Osteocyte (in vitro differentiated cells): ENCODE measurements around the gene SLC4A11. TPM values are rescaled to one million over a fixed set of nuclear protein-coding genes. Genes with fewer than 3 reads are reported as not detected.
A peak's percentile ranks its signal among the peaks of the same experiment; 100 is the strongest.

ENCODE experiments used
- DNase-seq: peaks from one replicate; pipeline ENCODE4 v3.0.0; 2021; ENCODE audit warnings: mixed read lengths; ENCODE audit not compliant: unreplicated experiment; ENCODE audit errors: extremely low spot score
- H3K27ac Mint-ChIP-seq: one replicate; pipeline ENCODE4 v1.8.0; 2021; ENCODE audit warnings: mild to moderate bottlenecking, mixed read lengths; ENCODE audit not compliant: unreplicated experiment
- H3K27me3 Mint-ChIP-seq: one replicate; pipeline ENCODE4 v1.8.0; 2021; ENCODE audit warnings: mixed read lengths; ENCODE audit not compliant: unreplicated experiment
- H3K36me3 Mint-ChIP-seq: one replicate; pipeline ENCODE4 v1.8.0; 2021; ENCODE audit warnings: mixed read lengths; ENCODE audit not compliant: unreplicated experiment
- H3K4me1 Mint-ChIP-seq: one replicate; pipeline ENCODE4 v1.8.0; 2021; ENCODE audit warnings: mixed read lengths; ENCODE audit not compliant: unreplicated experiment
- H3K4me3 Mint-ChIP-seq: one replicate; pipeline ENCODE4 v1.8.0; 2021; ENCODE audit warnings: mild to moderate bottlenecking, moderate library complexity, mixed read lengths; ENCODE audit not compliant: unreplicated experiment
- H3K9me3 Mint-ChIP-seq: one replicate; pipeline ENCODE4 v1.8.0; 2021; ENCODE audit warnings: mixed read lengths; ENCODE audit not compliant: unreplicated experiment
- total RNA-seq: library from RNA; stranded (reverse); gene quantifications from 2 replicates; pipeline ENCODE4 v1.2.1, GENCODE V29; 2021
- TF ChIP-seq, protein P1 (sequence below): fragments of 200-600 bp; sonication (generic); IDR thresholded peaks from 2 replicates; pipeline ENCODE4 v1.5.0; 2021; ENCODE audit warnings: antibody characterized with exemption, mild to moderate bottlenecking, moderate library complexity

Gene SLC4A11
- total RNA-seq, 1 donor from 2014 or later = 3.2 TPM

DNA sequence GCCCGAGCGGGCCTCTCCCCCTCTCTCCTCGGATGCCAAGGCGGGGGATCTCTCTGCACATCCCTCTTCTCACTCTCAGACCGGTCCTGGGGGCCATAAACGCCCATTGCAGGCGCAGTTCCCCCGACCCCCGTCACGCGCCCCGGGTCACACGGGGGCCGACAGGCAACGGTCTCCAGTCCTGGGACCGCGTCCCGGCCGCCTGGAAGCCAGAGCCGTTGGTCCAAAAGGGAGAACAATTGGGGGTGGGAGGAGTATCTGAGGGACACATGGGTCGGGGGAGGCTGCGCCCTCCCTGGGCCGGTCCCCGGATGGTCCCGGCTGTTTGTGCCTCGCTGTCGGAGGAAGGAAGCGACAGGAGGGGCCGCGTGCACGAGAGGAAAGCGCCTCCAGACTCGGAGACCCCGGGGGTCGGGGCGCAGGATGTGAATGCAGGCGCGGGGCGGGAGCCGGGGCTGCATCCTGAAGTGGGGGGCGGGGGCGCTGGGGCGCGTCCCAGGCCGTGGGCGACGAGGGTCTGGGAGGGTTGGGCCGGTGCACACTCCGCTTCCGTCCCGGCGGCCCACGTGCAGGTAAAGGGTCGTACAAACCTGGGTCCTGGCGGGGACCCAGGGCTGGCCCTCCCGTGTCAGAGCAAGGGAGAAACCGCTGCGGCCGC lies 903 bp downstream of the SLC4A11 start:
- Mint-ChIP-seq H3K27ac (no peak overlapping the region), H3K9me3 (no peaks in the 10 kb centered on the region), H3K27me3 (peaks cover 13% of the 10 kb centered on the region), H3K4me3 (peak overlapping the region; percentile 81), H3K4me1 (peaks cover 21% of the 10 kb centered on the region), H3K36me3 (no peaks in the 10 kb centered on the region)
- no peak for DNase-seq
- TF ChIP-seq, protein P1, sequence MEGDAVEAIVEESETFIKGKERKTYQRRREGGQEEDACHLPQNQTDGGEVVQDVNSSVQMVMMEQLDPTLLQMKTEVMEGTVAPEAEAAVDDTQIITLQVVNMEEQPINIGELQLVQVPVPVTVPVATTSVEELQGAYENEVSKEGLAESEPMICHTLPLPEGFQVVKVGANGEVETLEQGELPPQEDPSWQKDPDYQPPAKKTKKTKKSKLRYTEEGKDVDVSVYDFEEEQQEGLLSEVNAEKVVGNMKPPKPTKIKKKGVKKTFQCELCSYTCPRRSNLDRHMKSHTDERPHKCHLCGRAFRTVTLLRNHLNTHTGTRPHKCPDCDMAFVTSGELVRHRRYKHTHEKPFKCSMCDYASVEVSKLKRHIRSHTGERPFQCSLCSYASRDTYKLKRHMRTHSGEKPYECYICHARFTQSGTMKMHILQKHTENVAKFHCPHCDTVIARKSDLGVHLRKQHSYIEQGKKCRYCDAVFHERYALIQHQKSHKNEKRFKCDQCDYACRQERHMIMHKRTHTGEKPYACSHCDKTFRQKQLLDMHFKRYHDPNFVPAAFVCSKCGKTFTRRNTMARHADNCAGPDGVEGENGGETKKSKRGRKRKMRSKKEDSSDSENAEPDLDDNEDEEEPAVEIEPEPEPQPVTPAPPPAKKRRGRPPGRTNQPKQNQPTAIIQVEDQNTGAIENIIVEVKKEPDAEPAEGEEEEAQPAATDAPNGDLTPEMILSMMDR = no peak

DNA sequence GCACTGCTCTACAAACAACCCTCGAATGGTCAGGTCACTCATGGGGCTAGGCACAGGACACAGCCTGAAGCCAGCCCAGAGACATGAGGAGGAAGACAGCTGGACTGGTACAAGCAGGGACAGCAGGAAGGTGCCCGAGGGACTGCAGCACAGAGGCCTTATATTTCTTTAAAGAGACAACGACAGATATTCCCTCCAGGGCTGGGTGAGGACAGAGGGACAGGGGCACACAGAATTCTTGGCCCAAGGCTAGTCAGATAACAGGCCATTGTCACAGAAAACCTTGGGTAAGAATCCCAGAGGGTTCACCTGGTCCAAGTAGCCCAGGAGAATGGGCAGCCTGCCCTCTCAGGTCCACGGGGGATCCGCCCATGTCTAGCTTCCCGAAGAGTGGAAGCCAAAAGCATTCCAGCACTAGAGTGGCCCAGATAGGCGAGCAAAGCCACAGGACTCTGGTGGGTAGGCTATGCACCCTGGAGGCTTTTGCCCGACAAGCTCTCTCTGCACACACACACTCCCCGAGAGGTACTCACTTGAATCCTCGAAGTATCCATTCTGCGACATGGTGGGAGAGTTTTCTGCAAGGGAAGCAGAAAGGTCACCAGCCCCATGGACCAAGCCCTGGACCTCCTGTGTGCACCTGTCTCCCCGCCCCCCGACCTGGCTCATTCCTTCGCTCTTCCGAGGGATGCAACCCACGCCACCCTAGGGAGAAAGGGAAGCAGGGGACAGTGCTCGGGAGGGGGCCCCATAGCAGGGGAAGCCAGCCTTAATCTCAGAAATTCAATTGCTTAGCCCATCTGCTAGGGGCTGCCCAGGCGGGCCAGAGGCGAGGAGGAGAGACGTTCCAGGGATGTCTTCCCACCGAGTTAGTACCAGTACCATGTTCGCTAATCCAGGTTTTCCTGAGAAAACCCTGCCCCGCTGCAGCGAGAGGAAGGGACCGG lies 1.7 kb downstream of the SLC4A11 start:
- Mint-ChIP-seq H3K9me3 (no peaks in the 10 kb centered on the region), H3K4me3 (peak overlapping the region; percentile 65), H3K27ac (no peak overlapping the region), H3K36me3 (no peaks in the 10 kb centered on the region), H3K27me3 (peaks cover 13% of the 10 kb centered on the region), H3K4me1 (peaks cover 19% of the 10 kb centered on the region)
- TF ChIP-seq, protein P1 = no peak
- no peak for DNase-seq

DNA sequence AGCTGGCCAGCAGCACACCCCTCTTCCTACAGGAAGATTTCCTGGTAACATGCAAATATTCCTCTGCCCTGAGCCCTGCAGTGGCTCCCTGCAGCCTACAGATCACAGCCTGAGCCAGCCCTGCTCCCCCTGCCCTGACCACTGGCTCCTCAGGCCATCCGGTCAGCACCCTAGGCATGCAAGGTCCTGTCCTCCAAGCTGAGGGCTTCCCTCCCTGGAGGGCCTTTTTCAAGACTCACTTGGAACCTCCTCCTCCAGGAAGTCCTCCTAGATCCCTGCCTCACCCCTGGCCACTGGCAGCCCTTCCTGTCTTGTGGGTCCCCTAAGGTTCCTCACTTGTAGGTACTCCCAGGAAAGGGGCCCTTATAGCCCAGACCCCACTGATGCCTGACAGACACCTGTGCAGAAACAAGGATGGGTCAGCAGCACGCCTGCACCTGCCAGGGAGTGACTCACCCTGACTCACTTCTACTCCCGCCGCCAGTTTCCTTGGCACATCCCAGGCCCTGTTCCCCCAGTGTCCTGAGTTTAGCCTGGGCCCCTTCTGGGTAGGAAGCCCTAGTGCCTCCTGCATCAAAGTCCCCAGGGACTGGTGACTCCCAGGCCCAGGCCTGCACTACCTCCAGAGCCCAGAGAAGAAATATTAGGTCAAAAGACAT lies 3.2 kb downstream of the SLC4A11 start:
- DNase-seq = no peak
- H3K27me3 Mint-ChIP-seq = peaks cover 13% of the 10 kb centered on the region

DNA sequence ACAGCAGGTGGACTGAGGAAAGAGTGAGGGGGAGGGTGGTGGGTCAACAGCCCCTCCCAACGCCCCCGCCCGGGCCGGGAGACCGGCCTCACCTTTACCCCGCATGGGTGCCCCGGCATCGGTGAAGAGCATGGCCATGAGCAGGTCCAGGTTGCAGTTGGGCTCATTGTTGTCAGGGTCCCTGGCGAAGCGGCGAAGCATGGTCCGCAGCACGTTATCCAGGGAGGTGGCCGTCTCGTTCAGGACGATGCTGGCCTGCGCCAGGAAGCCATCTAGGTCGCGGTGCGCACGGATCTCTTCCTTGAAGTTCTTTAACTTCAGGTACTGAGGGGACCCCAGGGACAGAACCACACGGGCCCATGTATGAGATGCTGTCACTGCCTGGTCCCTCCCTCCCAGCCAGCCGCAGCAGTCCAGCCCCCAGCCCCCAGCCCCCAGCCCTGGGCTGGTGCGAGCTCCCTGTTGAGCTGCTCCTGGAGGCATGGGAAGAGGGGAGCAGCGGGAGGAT lies 4.9 kb downstream of the SLC4A11 start:
- H3K36me3 Mint-ChIP-seq = no peaks in the 10 kb centered on the region
- no peak overlapping the region for H3K4me3 Mint-ChIP-seq
- no peaks in the 10 kb centered on the region for H3K9me3 Mint-ChIP-seq
- no peak for DNase-seq
- H3K4me1 Mint-ChIP-seq = peaks cover 4% of the 10 kb centered on the region
- H3K27ac Mint-ChIP-seq = no peak overlapping the region
- H3K27me3 Mint-ChIP-seq = peaks cover 13% of the 10 kb centered on the region
- TF ChIP-seq, protein P1 = no peak

More for the DNA sequence above, 3.2 kb downstream of the SLC4A11 start:
- no peak overlapping the region for H3K4me3 Mint-ChIP-seq
- no peaks in the 10 kb centered on the region for H3K36me3 Mint-ChIP-seq
- peaks cover 13% of the 10 kb centered on the region for H3K4me1 Mint-ChIP-seq
- no peaks in the 10 kb centered on the region for H3K9me3 Mint-ChIP-seq
- H3K27ac Mint-ChIP-seq = no peak overlapping the region
- TF ChIP-seq, protein P1 = no peak
